Measurements from ENCODE around the gene ZBTB16. TPM values are rescaled to one million over a fixed set of nuclear protein-coding genes. Genes with fewer than 3 reads are reported as not detected.

ZBTB16 gene
- total and polyA plus RNA-seq, 2 experiments from 2014 or later: 0.29 to 1.4 TPM

DNA sequence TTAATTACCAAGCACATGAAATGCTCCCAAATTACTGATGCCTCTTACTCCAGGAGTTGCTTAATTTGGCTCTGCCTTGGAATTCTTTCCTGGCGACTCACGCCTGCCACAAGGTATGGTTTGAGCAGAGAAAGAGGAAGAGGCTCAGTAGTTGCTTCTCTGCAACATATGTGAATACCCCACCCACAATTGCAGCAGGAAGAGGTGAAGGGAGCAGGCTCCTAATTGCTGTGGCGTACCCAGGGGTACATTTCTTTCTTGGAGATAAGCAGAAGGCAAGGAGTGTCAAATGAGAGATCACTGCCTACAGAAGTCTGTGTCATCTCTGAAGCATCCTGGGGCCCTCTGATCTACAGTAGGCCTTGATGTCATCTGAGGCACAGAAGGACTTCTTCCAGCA is 226.1 kb downstream of the ZBTB16 start:
- H3K79me2 ChIP-seq (replicated peaks; ENCODE audit: insufficient read depth): no peaks in the 10 kb centered on the region
- Mint-ChIP-seq H3K27ac (no peak overlapping the region), H3K27me3 (ENCODE audit: insufficient read depth, low read depth, poor library complexity) (peaks cover 6% of the 10 kb centered on the region), H3K4me3 (no peak overlapping the region), H3K9me3 (no peaks in the 10 kb centered on the region), H3K36me3 (ENCODE audit: low read depth) (no peaks in the 10 kb centered on the region), H3K4me1 (peaks cover 18% of the 10 kb centered on the region; the same call in 2 of the 3 replicates)
- H3K9me2 ChIP-seq (ENCODE audit: insufficient read depth): no peaks in the 10 kb centered on the region
- H3K4me1 ChIP-seq (ENCODE audit: insufficient read depth): 0 out of 2 replicates have a peak, but pooled peaks cover 12% of the 10 kb centered on the region
- no peak overlapping the region for H3K27ac ChIP-seq (ENCODE audit: low read depth)
- TF ChIP-seq JUNB (IDR thresholded peaks at IDR 0.05; ENCODE audit: unreplicated experiment) (no peak), CREB1 (CRISPR knock-in tag; IDR thresholded peaks at IDR 0.05; ENCODE audit: low read depth) (no peak), NANOG (IDR thresholded peaks at IDR 0.05; ENCODE audit: borderline replicate concordance) (no peak)
- TF ChIP-seq, protein P1, sequence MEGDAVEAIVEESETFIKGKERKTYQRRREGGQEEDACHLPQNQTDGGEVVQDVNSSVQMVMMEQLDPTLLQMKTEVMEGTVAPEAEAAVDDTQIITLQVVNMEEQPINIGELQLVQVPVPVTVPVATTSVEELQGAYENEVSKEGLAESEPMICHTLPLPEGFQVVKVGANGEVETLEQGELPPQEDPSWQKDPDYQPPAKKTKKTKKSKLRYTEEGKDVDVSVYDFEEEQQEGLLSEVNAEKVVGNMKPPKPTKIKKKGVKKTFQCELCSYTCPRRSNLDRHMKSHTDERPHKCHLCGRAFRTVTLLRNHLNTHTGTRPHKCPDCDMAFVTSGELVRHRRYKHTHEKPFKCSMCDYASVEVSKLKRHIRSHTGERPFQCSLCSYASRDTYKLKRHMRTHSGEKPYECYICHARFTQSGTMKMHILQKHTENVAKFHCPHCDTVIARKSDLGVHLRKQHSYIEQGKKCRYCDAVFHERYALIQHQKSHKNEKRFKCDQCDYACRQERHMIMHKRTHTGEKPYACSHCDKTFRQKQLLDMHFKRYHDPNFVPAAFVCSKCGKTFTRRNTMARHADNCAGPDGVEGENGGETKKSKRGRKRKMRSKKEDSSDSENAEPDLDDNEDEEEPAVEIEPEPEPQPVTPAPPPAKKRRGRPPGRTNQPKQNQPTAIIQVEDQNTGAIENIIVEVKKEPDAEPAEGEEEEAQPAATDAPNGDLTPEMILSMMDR (conservative IDR thresholded peaks at IDR 0.05; ENCODE audit: low read depth in 2 of 2): no peak
- TF ChIP-seq, protein P2, sequence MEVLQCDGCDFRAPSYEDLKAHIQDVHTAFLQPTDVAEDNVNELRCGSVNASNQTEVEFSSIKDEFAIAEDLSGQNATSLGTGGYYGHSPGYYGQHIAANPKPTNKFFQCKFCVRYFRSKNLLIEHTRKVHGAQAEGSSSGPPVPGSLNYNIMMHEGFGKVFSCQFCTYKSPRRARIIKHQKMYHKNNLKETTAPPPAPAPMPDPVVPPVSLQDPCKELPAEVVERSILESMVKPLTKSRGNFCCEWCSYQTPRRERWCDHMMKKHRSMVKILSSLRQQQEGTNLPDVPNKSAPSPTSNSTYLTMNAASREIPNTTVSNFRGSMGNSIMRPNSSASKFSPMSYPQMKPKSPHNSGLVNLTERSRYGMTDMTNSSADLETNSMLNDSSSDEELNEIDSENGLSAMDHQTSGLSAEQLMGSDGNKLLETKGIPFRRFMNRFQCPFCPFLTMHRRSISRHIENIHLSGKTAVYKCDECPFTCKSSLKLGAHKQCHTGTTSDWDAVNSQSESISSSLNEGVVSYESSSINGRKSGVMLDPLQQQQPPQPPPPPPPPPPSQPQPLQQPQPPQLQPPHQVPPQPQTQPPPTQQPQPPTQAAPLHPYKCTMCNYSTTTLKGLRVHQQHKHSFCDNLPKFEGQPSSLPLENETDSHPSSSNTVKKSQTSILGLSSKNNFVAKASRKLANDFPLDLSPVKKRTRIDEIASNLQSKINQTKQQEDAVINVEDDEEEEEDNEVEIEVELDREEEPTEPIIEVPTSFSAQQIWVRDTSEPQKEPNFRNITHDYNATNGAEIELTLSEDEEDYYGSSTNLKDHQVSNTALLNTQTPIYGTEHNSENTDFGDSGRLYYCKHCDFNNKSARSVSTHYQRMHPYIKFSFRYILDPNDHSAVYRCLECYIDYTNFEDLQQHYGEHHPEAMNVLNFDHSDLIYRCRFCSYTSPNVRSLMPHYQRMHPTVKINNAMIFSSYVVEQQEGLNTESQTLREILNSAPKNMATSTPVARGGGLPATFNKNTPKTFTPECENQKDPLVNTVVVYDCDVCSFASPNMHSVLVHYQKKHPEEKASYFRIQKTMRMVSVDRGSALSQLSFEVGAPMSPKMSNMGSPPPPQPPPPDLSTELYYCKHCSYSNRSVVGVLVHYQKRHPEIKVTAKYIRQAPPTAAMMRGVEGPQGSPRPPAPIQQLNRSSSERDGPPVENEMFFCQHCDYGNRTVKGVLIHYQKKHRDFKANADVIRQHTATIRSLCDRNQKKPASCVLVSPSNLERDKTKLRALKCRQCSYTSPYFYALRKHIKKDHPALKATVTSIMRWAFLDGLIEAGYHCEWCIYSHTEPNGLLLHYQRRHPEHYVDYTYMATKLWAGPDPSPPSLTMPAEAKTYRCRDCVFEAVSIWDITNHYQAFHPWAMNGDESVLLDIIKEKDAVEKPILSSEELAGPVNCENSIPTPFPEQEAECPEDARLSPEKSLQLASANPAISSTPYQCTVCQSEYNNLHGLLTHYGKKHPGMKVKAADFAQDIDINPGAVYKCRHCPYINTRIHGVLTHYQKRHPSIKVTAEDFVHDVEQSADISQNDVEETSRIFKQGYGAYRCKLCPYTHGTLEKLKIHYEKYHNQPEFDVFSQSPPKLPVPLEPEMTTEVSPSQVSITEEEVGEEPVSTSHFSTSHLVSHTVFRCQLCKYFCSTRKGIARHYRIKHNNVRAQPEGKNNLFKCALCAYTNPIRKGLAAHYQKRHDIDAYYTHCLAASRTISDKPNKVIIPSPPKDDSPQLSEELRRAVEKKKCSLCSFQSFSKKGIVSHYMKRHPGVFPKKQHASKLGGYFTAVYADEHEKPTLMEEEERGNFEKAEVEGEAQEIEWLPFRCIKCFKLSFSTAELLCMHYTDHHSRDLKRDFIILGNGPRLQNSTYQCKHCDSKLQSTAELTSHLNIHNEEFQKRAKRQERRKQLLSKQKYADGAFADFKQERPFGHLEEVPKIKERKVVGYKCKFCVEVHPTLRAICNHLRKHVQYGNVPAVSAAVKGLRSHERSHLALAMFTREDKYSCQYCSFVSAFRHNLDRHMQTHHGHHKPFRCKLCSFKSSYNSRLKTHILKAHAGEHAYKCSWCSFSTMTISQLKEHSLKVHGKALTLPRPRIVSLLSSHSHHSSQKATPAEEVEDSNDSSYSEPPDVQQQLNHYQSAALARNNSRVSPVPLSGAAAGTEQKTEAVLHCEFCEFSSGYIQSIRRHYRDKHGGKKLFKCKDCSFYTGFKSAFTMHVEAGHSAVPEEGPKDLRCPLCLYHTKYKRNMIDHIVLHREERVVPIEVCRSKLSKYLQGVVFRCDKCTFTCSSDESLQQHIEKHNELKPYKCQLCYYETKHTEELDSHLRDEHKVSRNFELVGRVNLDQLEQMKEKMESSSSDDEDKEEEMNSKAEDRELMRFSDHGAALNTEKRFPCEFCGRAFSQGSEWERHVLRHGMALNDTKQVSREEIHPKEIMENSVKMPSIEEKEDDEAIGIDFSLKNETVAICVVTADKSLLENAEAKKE (CRISPR knock-in tag; IDR thresholded peaks at IDR 0.05): no peak
- H4K20me1 ChIP-seq (replicated peaks; ENCODE audit: insufficient read depth): no peaks in the 10 kb centered on the region
- no peak overlapping the region for H3K4me2 ChIP-seq
- ATAC-seq: no peak
- peak overlapping the region; percentile 68; the same call in 1 of the 2 replicates for H2AFZ ChIP-seq
- no peaks in the 10 kb centered on the region for H3K27me3 ChIP-seq (ENCODE audit: insufficient read depth)
- no peak overlapping the region for H3K4me3 ChIP-seq
- no peaks in the 10 kb centered on the region for H3F3A ChIP-seq (replicated peaks; ENCODE audit: low read depth)
- no peaks in the 10 kb centered on the region for H3K36me3 ChIP-seq (ENCODE audit: insufficient read depth)
- peak; percentile 33 for DNase-seq (ENCODE audit: low spot score)

Data from GM23338 (cell line).